Measurements from ENCODE around the gene SOX11.
"Not testable (repeated sequence)": the region's sequence is repeated elsewhere in the genome, so short reads cannot be mapped to it uniquely, and the experiment has no call there.

SOX11 gene

GRCh38 chr2:5691985-5692529 lies at the start of gene SOX11:
Gene SOX11 (plus strand): TSS chr2:5692384. CDS start chr2:5692722, 338 bp downstream.
- H3K27me3 ChIP-seq (ENCODE audit: control insufficient read depth, insufficient read depth, low read length) = peaks cover 5% of the 10 kb centered on the region; the same call in 1 of the 2 replicates
- H3K36me3 ChIP-seq (ENCODE audit: control insufficient read depth, insufficient read depth, low read length) = no peaks in the 10 kb centered on the region
- H3K9ac ChIP-seq (ENCODE audit: low read depth, low read length) = peak within 1 kb of the TSS; percentile 91
- peaks cover 11% of the 10 kb centered on the region; the same call in 1 of the 2 replicates for H3K4me1 ChIP-seq (ENCODE audit: control insufficient read depth, insufficient read depth, low read length)
- H3K4me3 ChIP-seq (ENCODE audit: low read depth, low read length) = peak within 1 kb of the TSS; percentile 90
- H3K27ac ChIP-seq (ENCODE audit: low read depth, low read length) = peak within 1 kb of the TSS; percentile 96
- H3K9me3 ChIP-seq (ENCODE audit: control insufficient read depth, insufficient read depth, low read length) = no peaks in the 10 kb centered on the region

- not testable (repeated sequence) for H3K36me3 ChIP-seq (ENCODE audit: control insufficient read depth, insufficient read depth, low read length); H3K27ac ChIP-seq (ENCODE audit: low read depth, low read length); H3K9me3 ChIP-seq (ENCODE audit: control insufficient read depth, insufficient read depth, low read length); H3K4me1 ChIP-seq (ENCODE audit: control insufficient read depth, insufficient read depth, low read length); H3K4me3 ChIP-seq (ENCODE audit: low read depth, low read length); H3K9ac ChIP-seq (ENCODE audit: low read depth, low read length); H3K27me3 ChIP-seq (ENCODE audit: control insufficient read depth, insufficient read depth, low read length)
Observed at GRCh38 chr2:5652734-5653133, 39.5 kb upstream of the SOX11 start.

- not testable (repeated sequence) for H3K9me3 ChIP-seq (ENCODE audit: control insufficient read depth, insufficient read depth, low read length); H3K9ac ChIP-seq (ENCODE audit: low read depth, low read length); H3K36me3 ChIP-seq (ENCODE audit: control insufficient read depth, insufficient read depth, low read length); H3K4me3 ChIP-seq (ENCODE audit: low read depth, low read length); H3K4me1 ChIP-seq (ENCODE audit: control insufficient read depth, insufficient read depth, low read length); H3K27me3 ChIP-seq (ENCODE audit: control insufficient read depth, insufficient read depth, low read length); H3K27ac ChIP-seq (ENCODE audit: low read depth, low read length)
Observed at GRCh38 chr2:5653756-5654155, 38.4 kb upstream of the SOX11 start.

- Histone ChIP-seq H3K36me3 (ENCODE audit: control insufficient read depth, insufficient read depth, low read length) (no peaks in the 10 kb centered on the region), H3K4me1 (ENCODE audit: control insufficient read depth, insufficient read depth, low read length) (no peaks in the 10 kb centered on the region), H3K9me3 (ENCODE audit: control insufficient read depth, insufficient read depth, low read length) (no peaks in the 10 kb centered on the region), H3K27ac (ENCODE audit: low read depth, low read length) (no peak overlapping the region), H3K4me3 (ENCODE audit: low read depth, low read length) (no peak overlapping the region), H3K27me3 (ENCODE audit: control insufficient read depth, insufficient read depth, low read length) (no peaks in the 10 kb centered on the region), H3K9ac (ENCODE audit: low read depth, low read length) (no peak overlapping the region)
Observed at GRCh38 chr2:5657231-5657630, 35.0 kb upstream of the SOX11 start.

GRCh38 chr2:5660591-5660990 lies 31.6 kb upstream of the SOX11 start:
- H3K4me1 ChIP-seq (ENCODE audit: control insufficient read depth, insufficient read depth, low read length) = no peaks in the 10 kb centered on the region
- H3K36me3 ChIP-seq (ENCODE audit: control insufficient read depth, insufficient read depth, low read length) = no peaks in the 10 kb centered on the region
- H3K27ac ChIP-seq (ENCODE audit: low read depth, low read length) = no peak overlapping the region
- no peaks in the 10 kb centered on the region for H3K27me3 ChIP-seq (ENCODE audit: control insufficient read depth, insufficient read depth, low read length)
- no peak overlapping the region for H3K4me3 ChIP-seq (ENCODE audit: low read depth, low read length)
- H3K9ac ChIP-seq (ENCODE audit: low read depth, low read length) = no peak overlapping the region
- H3K9me3 ChIP-seq (ENCODE audit: control insufficient read depth, insufficient read depth, low read length) = no peaks in the 10 kb centered on the region

GRCh38 chr2:5661362-5661761 lies 30.8 kb upstream of the SOX11 start:
- Histone ChIP-seq H3K4me3 (ENCODE audit: low read depth, low read length) (no peak overlapping the region), H3K4me1 (ENCODE audit: control insufficient read depth, insufficient read depth, low read length) (no peaks in the 10 kb centered on the region), H3K27ac (ENCODE audit: low read depth, low read length) (no peak overlapping the region), H3K27me3 (ENCODE audit: control insufficient read depth, insufficient read depth, low read length) (no peaks in the 10 kb centered on the region), H3K9me3 (ENCODE audit: control insufficient read depth, insufficient read depth, low read length) (no peaks in the 10 kb centered on the region), H3K36me3 (ENCODE audit: control insufficient read depth, insufficient read depth, low read length) (no peaks in the 10 kb centered on the region), H3K9ac (ENCODE audit: low read depth, low read length) (no peak overlapping the region)

GRCh38 chr2:5664278-5664681 lies 27.9 kb upstream of the SOX11 start:
- no peak overlapping the region for H3K9ac ChIP-seq (ENCODE audit: low read depth, low read length)
- no peaks in the 10 kb centered on the region for H3K36me3 ChIP-seq (ENCODE audit: control insufficient read depth, insufficient read depth, low read length)
- no peaks in the 10 kb centered on the region for H3K9me3 ChIP-seq (ENCODE audit: control insufficient read depth, insufficient read depth, low read length)
- no peaks in the 10 kb centered on the region for H3K27me3 ChIP-seq (ENCODE audit: control insufficient read depth, insufficient read depth, low read length)
- H3K4me1 ChIP-seq (ENCODE audit: control insufficient read depth, insufficient read depth, low read length) = no peaks in the 10 kb centered on the region; the same call in 1 of the 2 replicates
- no peak overlapping the region for H3K27ac ChIP-seq (ENCODE audit: low read depth, low read length)
- H3K4me3 ChIP-seq (ENCODE audit: low read depth, low read length) = no peak overlapping the region

- Histone ChIP-seq H3K4me3 (ENCODE audit: low read depth, low read length) (no peak overlapping the region), H3K9ac (ENCODE audit: low read depth, low read length) (no peak overlapping the region), H3K27ac (ENCODE audit: low read depth, low read length) (no peak overlapping the region), H3K36me3 (ENCODE audit: control insufficient read depth, insufficient read depth, low read length) (no peaks in the 10 kb centered on the region), H3K9me3 (ENCODE audit: control insufficient read depth, insufficient read depth, low read length) (no peaks in the 10 kb centered on the region), H3K27me3 (ENCODE audit: control insufficient read depth, insufficient read depth, low read length) (no peaks in the 10 kb centered on the region), H3K4me1 (ENCODE audit: control insufficient read depth, insufficient read depth, low read length) (no peaks in the 10 kb centered on the region; the same call in 1 of the 2 replicates)
Observed at GRCh38 chr2:5665066-5665465, 27.1 kb upstream of the SOX11 start.

GRCh38 chr2:5666798-5667197 lies 25.4 kb upstream of the SOX11 start:
- H3K4me1 ChIP-seq (ENCODE audit: control insufficient read depth, insufficient read depth, low read length) = no peaks in the 10 kb centered on the region; the same call in 1 of the 2 replicates

GRCh38 chr2:5667655-5668054 lies 24.5 kb upstream of the SOX11 start:
- H3K36me3 ChIP-seq (ENCODE audit: control insufficient read depth, insufficient read depth, low read length); H3K9me3 ChIP-seq (ENCODE audit: control insufficient read depth, insufficient read depth, low read length); H3K4me3 ChIP-seq (ENCODE audit: low read depth, low read length); H3K27ac ChIP-seq (ENCODE audit: low read depth, low read length); H3K9ac ChIP-seq (ENCODE audit: low read depth, low read length); H3K4me1 ChIP-seq (ENCODE audit: control insufficient read depth, insufficient read depth, low read length): not testable (repeated sequence)
- peaks cover 15% of the 10 kb centered on the region for H3K27me3 ChIP-seq (ENCODE audit: control insufficient read depth, insufficient read depth, low read length)

More at GRCh38 chr2:5666798-5667197, 25.4 kb upstream of the SOX11 start:
- Histone ChIP-seq H3K36me3 (ENCODE audit: control insufficient read depth, insufficient read depth, low read length) (no peaks in the 10 kb centered on the region), H3K27ac (ENCODE audit: low read depth, low read length) (no peak overlapping the region), H3K9ac (ENCODE audit: low read depth, low read length) (no peak overlapping the region), H3K27me3 (ENCODE audit: control insufficient read depth, insufficient read depth, low read length) (peaks cover 7% of the 10 kb centered on the region), H3K9me3 (ENCODE audit: control insufficient read depth, insufficient read depth, low read length) (no peaks in the 10 kb centered on the region), H3K4me3 (ENCODE audit: low read depth, low read length) (no peak overlapping the region)

- peaks cover 26% of the 10 kb centered on the region for H3K27me3 ChIP-seq (ENCODE audit: control insufficient read depth, insufficient read depth, low read length)
- no peak overlapping the region for H3K4me3 ChIP-seq (ENCODE audit: low read depth, low read length)
- H3K9me3 ChIP-seq (ENCODE audit: control insufficient read depth, insufficient read depth, low read length) = no peaks in the 10 kb centered on the region
- no peak overlapping the region for H3K27ac ChIP-seq (ENCODE audit: low read depth, low read length)
- no peak overlapping the region for H3K9ac ChIP-seq (ENCODE audit: low read depth, low read length)
- H3K36me3 ChIP-seq (ENCODE audit: control insufficient read depth, insufficient read depth, low read length) = no peaks in the 10 kb centered on the region
- no peaks in the 10 kb centered on the region; the same call in 1 of the 2 replicates for H3K4me1 ChIP-seq (ENCODE audit: control insufficient read depth, insufficient read depth, low read length)
Observed at GRCh38 chr2:5668682-5669250, 23.4 kb upstream of the SOX11 start.

All from HUES48 (cell line).